Activated naive CD4-positive, alpha-beta T cell treated with anti-CD3 and anti-CD28 coated beads, Interleukin-2, amount 50 U/mL, for 16 hours (primary cell): ENCODE measurements around the gene RNF126.
"Not testable (repeated sequence)": the region's sequence is repeated elsewhere in the genome, so short reads cannot be mapped to it uniquely, and the experiment has no call there.

Experiments used
- DNase-seq: peaks from one replicate; pipeline ENCODE4 v3.0.0-alpha.2; 2020

The RNF126 gene

GRCh38 chr19:645912-646778, 16.9 kb downstream of the RNF126 start:
- DNase-seq: no peak

GRCh38 chr19:644789-645188, 18.2 kb downstream of the RNF126 start:
- no peak for DNase-seq

GRCh38 chr19:644363-644762, 18.7 kb downstream of the RNF126 start:
- DNase-seq: no peak

GRCh38 chr19:643736-644135, 19.3 kb downstream of the RNF126 start:
- DNase-seq: no peak

GRCh38 chr19:642767-643727, 20.0 kb downstream of the RNF126 start:
- DNase-seq: no peak

- no peak for DNase-seq
These were observed 21.3 kb downstream of the RNF126 start for GRCh38 chr19:641702-642101.

GRCh38 chr19:640606-641189, 22.3 kb downstream of the RNF126 start:
- DNase-seq: no peak

- no peak for DNase-seq
These were observed 22.9 kb downstream of the RNF126 start for GRCh38 chr19:640161-640558.

- DNase-seq: peak; percentile 95
These were observed 23.5 kb downstream of the RNF126 start, which contains the start of gene FGF22 for GRCh38 chr19:639253-640160. FGF22 (plus strand) TSS chr19:639879; CDS start chr19:639926, 47 bp downstream.

- no peak for DNase-seq
These were observed 24.1 kb downstream of the RNF126 start for GRCh38 chr19:638906-639252.

GRCh38 chr19:634975-635652, 27.9 kb downstream of the RNF126 start:
- no peak for DNase-seq

- DNase-seq: no peak
These were observed 29.0 kb downstream of the RNF126 start for GRCh38 chr19:633786-634639.

- DNase-seq: peak; percentile 96
These were observed 29.8 kb downstream of the RNF126 start, which contains the start of gene POLRMT for GRCh38 chr19:633068-633785. POLRMT (minus strand) TSS chr19:633537; CDS start chr19:633512, 25 bp downstream.

GRCh38 chr19:632579-633067, 30.4 kb downstream of the RNF126 start:
- DNase-seq: peak; percentile 48

GRCh38 chr19:629961-630714, 32.9 kb downstream of the RNF126 start:
- no peak for DNase-seq

- not testable (repeated sequence) for DNase-seq
These were observed 33.5 kb downstream of the RNF126 start for GRCh38 chr19:629515-629914.

- no peak for DNase-seq
These were observed 34.8 kb downstream of the RNF126 start for GRCh38 chr19:628168-628567.

GRCh38 chr19:626566-626965, 36.4 kb downstream of the RNF126 start:
- not testable (repeated sequence) for DNase-seq

GRCh38 chr19:625257-625656, 37.8 kb downstream of the RNF126 start:
- no peak for DNase-seq
